ENCODE data around the gene TREX2.

Gene TREX2

GRCh38 chrX:153445856-153446635 is at the start of gene TREX2:
TREX2 (minus strand) TSS chrX:153446056; CDS start chrX:153445430, 626 bp downstream.
- DNase-seq = no peak

- DNase-seq = no peak
Measured at GRCh38 chrX:153495362-153495751, 49.5 kb upstream of the TREX2 start.

GRCh38 chrX:153494541-153495361 is 48.9 kb upstream of the TREX2 start, which contains the start of gene BGN:
BGN (plus strand) TSS chrX:153494980; CDS start chrX:153504632, 9,652 bp downstream.
- DNase-seq = no peak

DNA sequence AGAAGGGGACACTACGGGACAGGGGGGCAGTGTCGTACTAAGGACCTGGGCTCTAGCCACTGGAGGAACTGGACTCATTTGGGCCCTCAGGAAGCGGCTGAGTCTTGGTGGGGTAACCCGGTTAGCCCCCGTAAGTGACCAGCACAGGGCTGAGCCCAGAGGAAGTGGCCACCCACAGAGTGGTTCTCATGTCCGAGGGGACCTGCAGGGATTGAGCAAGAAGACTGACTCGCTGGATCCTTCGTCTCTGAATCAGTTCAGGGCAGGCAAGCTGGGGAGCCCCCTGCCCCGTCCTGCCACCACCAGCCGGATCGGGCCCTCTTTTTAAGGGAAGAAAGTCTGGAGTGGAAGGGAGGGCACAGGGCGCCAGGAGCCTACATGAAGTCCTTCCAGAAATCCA is 48.2 kb upstream of the TREX2 start:
- no peak for DNase-seq

DNA sequence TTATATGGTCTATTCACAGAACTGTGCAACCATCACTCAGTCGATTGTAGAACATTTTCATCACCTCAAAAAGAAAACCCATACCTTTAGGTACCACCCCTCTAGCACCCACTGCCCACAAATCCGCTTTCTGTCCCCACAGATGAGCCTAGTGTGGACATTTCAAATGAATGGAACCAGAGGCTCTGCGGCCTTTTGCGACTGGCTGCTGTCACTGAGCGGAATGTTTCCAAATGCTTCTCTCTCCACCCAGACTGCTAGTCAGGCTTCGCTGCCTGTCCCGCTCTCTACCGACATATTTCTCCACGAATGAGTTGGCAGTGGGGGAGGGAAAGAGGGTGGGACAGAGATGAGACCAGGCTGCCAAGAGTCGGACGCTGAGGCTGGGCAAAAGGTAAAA is 47.2 kb upstream of the TREX2 start:
- no peak for DNase-seq

DNA sequence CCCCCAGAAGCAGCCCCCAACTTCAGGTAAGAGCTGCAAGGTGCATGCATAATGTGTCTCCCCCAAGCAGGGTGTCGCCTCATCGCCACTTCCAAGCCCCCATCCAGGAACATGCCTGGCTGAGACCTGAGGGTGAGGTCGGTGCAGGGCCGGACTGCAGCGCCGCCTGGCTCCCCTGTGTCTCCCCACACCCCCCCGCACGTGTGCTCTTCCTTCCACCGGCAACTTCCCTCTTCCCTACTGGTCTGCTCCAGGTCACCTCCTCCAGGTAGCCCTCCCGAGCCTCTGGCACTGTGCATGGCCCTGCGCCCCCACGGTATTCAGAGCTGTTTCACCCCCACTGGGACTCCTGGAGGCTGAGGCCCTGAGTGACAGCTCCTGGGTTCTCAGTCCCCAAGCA is 46.7 kb upstream of the TREX2 start:
- DNase-seq = no peak

GRCh38 chrX:153491918-153492317 is 46.1 kb upstream of the TREX2 start:
- no peak for DNase-seq

DNA sequence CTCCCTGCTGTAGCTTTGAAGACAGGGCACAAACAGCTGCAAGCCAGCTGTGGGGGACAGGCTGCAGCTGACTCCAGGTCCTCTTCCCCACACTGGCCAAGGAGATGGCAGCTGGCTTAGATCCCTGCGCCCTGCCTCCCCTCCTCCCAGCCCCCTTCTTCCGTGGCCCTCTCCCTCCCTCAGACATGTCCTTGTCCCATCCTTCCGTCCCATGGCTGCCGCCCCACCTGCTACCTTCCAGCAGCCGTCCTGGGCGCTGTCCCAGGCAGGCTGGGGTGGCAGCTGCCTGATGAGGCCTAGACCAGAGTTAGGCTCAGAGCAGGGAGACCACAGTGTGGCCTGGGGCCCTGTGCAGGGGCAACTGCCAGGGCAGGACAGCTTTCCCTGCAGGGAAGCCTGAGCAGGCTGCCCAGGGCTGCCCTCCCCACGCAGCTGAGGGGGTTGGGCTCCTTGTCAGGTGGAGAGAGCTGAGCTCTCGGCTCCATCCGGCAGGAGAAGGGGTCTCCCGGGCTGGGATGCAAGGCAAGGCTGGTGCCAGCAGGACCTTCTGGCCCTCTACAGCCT is 45.6 kb upstream of the TREX2 start:
- no peak for DNase-seq

- no peak for DNase-seq
Measured at GRCh38 chrX:153490217-153490930, 44.5 kb upstream of the TREX2 start.

- no peak for DNase-seq
Measured at GRCh38 chrX:153488231-153488914, 42.5 kb upstream of the TREX2 start.

DNA sequence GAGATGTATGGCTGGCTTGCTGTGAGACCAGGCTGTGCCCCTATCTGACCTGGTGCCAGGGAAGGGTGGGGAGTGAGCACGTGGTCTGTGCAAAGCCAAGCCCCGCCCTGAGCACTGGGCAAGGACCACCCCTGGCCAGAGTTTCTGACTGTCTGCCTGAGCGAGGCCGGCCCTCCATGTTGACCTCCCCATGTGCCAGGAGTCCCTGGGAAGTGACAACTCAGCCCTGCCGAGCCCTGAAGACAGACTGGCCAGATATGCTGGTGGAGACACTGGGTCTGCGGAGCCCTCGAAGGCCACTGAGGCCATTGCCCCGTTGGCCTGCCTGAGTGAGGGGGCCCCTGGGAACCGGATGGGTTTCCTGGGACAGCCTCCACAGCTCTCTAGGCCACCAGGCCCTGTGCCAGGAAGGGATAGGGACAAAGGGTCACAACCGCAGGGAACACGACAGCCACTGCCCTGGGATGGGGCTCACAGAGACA is 41.8 kb upstream of the TREX2 start:
- no peak for DNase-seq

DNA sequence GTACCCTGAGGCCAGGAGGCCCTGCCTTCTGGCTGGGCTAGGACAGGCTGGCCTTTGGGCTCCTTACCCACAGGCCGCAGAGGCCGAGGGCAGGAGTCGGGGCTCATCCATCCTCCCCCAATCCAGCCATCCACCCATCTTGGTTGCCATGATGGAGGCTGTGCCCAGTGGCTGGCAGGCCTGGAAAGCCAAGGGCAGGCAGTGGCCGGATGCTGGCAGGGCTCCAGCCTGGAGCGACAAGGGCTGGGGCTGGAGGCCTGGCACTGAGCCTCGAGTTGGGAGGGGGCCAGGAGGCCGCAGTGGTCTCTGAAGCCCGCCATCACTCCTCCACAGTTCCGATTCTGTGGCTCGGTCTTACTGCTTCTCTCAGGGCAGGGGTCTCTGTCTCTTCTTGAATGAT is 40.3 kb upstream of the TREX2 start:
- no peak for DNase-seq

- no peak for DNase-seq
Measured at GRCh38 chrX:153485396-153486080, 39.7 kb upstream of the TREX2 start.

DNA sequence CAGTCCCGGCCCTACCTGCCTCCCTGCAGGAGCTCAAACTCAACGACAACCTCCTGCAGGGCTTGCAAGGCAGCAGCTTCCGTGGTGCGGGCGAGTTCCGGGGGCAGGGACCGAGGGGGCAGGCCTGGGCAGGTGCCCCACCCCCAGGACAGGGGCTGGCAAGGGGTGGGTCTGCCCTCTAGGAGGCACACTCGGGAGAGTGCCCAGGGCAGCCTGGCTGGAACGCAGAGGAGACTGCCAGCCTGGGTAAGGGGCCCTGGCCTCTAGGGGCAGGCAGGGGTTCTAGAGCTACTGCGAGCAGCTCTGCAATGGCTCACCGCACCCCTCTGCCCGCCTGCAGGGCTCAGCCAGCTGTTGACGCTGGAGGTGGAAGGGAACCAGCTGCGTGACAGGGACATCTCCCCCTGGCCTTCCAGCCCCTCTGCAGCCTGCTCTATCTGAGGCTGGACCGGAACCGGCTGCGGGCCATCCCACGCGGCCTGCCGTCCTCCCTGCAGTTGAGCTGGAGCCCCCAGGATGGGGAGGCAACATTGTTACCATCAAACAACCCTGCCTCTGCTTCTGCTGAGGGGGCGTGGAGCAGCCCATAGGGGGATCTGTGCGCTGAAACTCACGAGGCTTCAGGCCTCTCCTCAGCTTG is 36.6 kb upstream of the TREX2 start:
- no peak for DNase-seq

DNA sequence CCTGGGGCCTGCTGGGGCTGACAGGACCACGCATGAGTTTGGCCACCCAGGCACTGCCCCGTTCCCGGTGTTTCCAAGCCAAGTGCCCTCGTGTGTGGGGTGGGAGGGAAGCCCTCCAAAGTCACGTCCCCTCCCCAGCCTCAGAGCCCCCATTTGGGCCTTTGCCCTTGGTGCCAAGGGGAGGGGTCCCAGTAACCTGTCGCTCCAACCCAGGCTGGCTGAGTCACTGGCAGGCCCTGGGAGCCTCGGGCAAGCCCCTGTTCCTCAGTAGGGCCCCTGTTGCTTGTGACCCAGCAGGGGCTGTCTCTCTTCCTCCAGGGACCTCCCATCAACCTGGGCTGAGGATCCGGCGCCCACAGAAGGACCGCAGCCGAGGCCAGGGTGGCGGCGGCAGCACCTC is 35.2 kb upstream of the TREX2 start:
- DNase-seq = no peak

- no peak for DNase-seq
Measured at GRCh38 chrX:153478746-153479145, 32.9 kb upstream of the TREX2 start.

DNA sequence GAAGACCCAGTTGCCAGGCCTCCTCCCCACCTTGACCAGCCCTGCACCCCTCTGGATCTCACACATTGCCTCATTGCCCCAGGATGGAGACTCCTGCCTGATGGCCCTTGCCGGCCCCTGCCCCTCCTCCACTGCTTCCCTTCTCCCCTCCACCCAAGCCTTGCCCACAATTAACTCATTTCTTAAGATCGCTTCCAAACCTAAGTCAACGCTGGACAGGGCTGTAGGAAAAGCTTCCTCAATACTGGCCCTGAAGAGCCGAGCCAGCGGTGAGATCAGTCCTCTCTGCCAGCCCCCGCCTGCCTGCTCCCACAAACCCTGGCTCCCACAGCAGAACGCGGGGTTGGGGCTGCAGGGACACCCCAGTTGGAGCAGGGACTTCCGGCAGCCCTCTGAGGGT is 32.0 kb upstream of the TREX2 start:
- DNase-seq = no peak

- no peak for DNase-seq
Measured at GRCh38 chrX:153477364-153477857, 31.6 kb upstream of the TREX2 start.

DNA sequence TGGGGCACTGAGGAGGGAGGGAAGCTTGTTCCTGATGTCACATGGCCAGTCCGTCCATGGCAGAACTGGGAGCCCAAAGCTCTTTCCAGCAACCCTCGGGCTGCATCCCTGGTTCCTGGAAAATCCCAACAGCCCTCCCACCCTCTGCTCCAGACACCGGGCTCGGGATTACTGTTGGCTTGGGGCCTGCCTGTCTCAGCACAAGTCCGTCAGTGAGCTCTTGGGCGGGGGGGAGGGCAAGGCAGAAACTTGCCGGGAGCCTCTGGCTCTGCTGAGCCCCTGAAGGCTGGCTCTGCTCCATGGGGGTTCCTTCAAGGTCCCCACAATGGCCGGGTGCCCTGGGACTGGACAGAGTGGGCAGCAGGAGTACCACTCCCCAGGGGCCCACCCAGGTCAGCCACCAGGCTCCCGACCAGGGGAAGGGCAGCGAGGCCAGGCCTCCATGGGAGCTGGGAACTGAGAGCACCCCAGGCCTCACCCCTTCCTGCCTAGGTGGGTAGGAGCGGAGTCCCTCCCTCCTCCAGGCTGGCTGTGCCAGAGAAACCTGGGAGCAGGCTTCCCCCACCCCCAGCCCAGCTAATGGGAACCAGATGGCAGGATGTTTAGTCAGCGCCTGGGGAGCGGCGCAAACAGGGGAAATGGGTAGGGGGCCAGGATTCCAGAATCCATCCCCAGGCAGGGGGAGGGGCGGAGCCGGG is 31.0 kb upstream of the TREX2 start:
- no peak for DNase-seq

GRCh38 chrX:153475751-153476281 is 30.0 kb upstream of the TREX2 start:
- no peak for DNase-seq
